ENCODE measurements around the gene CRYAA.

Gene CRYAA

GRCh38 chr21:43204638-43205037, 35.8 kb downstream of the CRYAA start:
- H3K4me3 ChIP-seq (ENCODE audit: low read length) = no peak overlapping the region
- no peak for DNase-seq (ENCODE audit: low read depth)
- TF ChIP-seq CTCF (conservative IDR thresholded peaks at IDR 0.05; ENCODE audit: low read length) = no peak

GRCh38 chr21:43206231-43207042, 37.6 kb downstream of the CRYAA start:
- no peak for DNase-seq (ENCODE audit: low read depth)
- no peak for TF ChIP-seq CTCF (conservative IDR thresholded peaks at IDR 0.05; ENCODE audit: low read length)

GRCh38 chr21:43207043-43207315, 38.2 kb downstream of the CRYAA start:
- DNase-seq (ENCODE audit: low read depth) = no peak
- no peak for TF ChIP-seq CTCF (conservative IDR thresholded peaks at IDR 0.05; ENCODE audit: low read length)
- no peak overlapping the region for H3K4me3 ChIP-seq (ENCODE audit: low read length)

More at GRCh38 chr21:43206231-43207042, 37.6 kb downstream of the CRYAA start:
- no peak overlapping the region for H3K4me3 ChIP-seq (ENCODE audit: low read length)

- no peak for DNase-seq (ENCODE audit: low read depth)
- no peak for TF ChIP-seq CTCF (conservative IDR thresholded peaks at IDR 0.05; ENCODE audit: low read length)
- H3K4me3 ChIP-seq (ENCODE audit: low read length) = no peak overlapping the region
Measured at GRCh38 chr21:43207868-43208267, 39.1 kb downstream of the CRYAA start.

GRCh38 chr21:43208561-43209332, 39.9 kb downstream of the CRYAA start:
- H3K4me3 ChIP-seq (ENCODE audit: low read length) = no peak overlapping the region
- TF ChIP-seq CTCF (conservative IDR thresholded peaks at IDR 0.05; ENCODE audit: low read length) = no peak
- DNase-seq (ENCODE audit: low read depth) = no peak

GRCh38 chr21:43209575-43210453, 41.0 kb downstream of the CRYAA start:
- no peak for TF ChIP-seq CTCF (conservative IDR thresholded peaks at IDR 0.05; ENCODE audit: low read length)
- no peak overlapping the region for H3K4me3 ChIP-seq (ENCODE audit: low read length)
- peak; percentile 6 for DNase-seq (ENCODE audit: low read depth)
